GM19023 (cell line): ENCODE results near the gene GUCA2B.

Source experiments
- ATAC-seq: cut with Tn5 transposase; IDR thresholded peaks from one replicate; pipeline ENCODE4 v1.9.1; 2021; ENCODE audit warnings: mild to moderate bottlenecking, moderate library complexity; ENCODE audit not compliant: unreplicated experiment

Gene GUCA2B

GRCh38 chr1:42152907-42153600, at the start of gene GUCA2B:
TSS of gene GUCA2B (plus strand) at chr1:42153410. CDS start at chr1:42153451, 41 bp downstream.
- no peak for ATAC-seq

- ATAC-seq = no peak
These were observed 48.2 kb upstream of the GUCA2B start for GRCh38 chr1:42105025-42105424.

GRCh38 chr1:42108309-42108708, 44.9 kb upstream of the GUCA2B start:
- no peak for ATAC-seq

- ATAC-seq = no peak
These were observed 43.6 kb upstream of the GUCA2B start for GRCh38 chr1:42109600-42109999.

- no peak for ATAC-seq
These were observed 39.0 kb upstream of the GUCA2B start for GRCh38 chr1:42114229-42114628.

- no peak for ATAC-seq
These were observed 36.0 kb upstream of the GUCA2B start for GRCh38 chr1:42117214-42117613.

- no peak for ATAC-seq
These were observed 35.1 kb upstream of the GUCA2B start for GRCh38 chr1:42118125-42118524.

GRCh38 chr1:42122408-42122807, 30.8 kb upstream of the GUCA2B start:
- ATAC-seq = no peak

GRCh38 chr1:42125552-42125951, 27.7 kb upstream of the GUCA2B start:
- no peak for ATAC-seq

- no peak for ATAC-seq
These were observed 25.4 kb upstream of the GUCA2B start for GRCh38 chr1:42127767-42128166.

- ATAC-seq = no peak
These were observed 24.7 kb upstream of the GUCA2B start for GRCh38 chr1:42128499-42128898.

- ATAC-seq = no peak
These were observed 24.2 kb upstream of the GUCA2B start for GRCh38 chr1:42128964-42129363.

- no peak for ATAC-seq
These were observed 23.0 kb upstream of the GUCA2B start for GRCh38 chr1:42130061-42130660.

- ATAC-seq = no peak
These were observed 19.8 kb upstream of the GUCA2B start for GRCh38 chr1:42133390-42133789.

- no peak for ATAC-seq
These were observed 19.2 kb upstream of the GUCA2B start for GRCh38 chr1:42133809-42134526.

GRCh38 chr1:42135426-42135825, 17.8 kb upstream of the GUCA2B start:
- no peak for ATAC-seq

GRCh38 chr1:42136466-42136865, 16.7 kb upstream of the GUCA2B start:
- no peak for ATAC-seq

- no peak for ATAC-seq
These were observed 15.4 kb upstream of the GUCA2B start for GRCh38 chr1:42137766-42138165.

- ATAC-seq = no peak
These were observed 14.6 kb upstream of the GUCA2B start for GRCh38 chr1:42138586-42138985.

- ATAC-seq = no peak
These were observed 13.8 kb upstream of the GUCA2B start for GRCh38 chr1:42139444-42139843.

GRCh38 chr1:42140191-42140590, 13.0 kb upstream of the GUCA2B start:
- no peak for ATAC-seq

- no peak for ATAC-seq
These were observed 11.2 kb upstream of the GUCA2B start for GRCh38 chr1:42141978-42142377.
